GM21576 (cell line): ENCODE data around the gene ST3GAL4.
"Not testable (repeated sequence)": the region's sequence is repeated elsewhere in the genome, so short reads cannot be mapped to it uniquely, and the experiment has no call there.

Experiments used
- ATAC-seq: cut with Tn5 transposase; IDR thresholded peaks from one replicate; pipeline ENCODE4 v1.9.1; 2021; ENCODE audit warnings: mild to moderate bottlenecking, moderate library complexity; ENCODE audit not compliant: unreplicated experiment

Gene ST3GAL4

GRCh38 chr11:126345759-126346585, 9.5 kb upstream of the ST3GAL4 start:
- ATAC-seq: no peak

GRCh38 chr11:126346586-126346940, 8.9 kb upstream of the ST3GAL4 start:
- no peak for ATAC-seq

- not testable (repeated sequence) for ATAC-seq
Measured at GRCh38 chr11:126346946-126347345, 8.5 kb upstream of the ST3GAL4 start.

- ATAC-seq: no peak
Measured at GRCh38 chr11:126347751-126348668, 7.5 kb upstream of the ST3GAL4 start.

GRCh38 chr11:126348806-126349582, 6.5 kb upstream of the ST3GAL4 start:
- ATAC-seq: no peak

GRCh38 chr11:126350836-126351235, 4.7 kb upstream of the ST3GAL4 start:
- no peak for ATAC-seq

GRCh38 chr11:126352163-126352562, 3.3 kb upstream of the ST3GAL4 start:
- no peak for ATAC-seq

- no peak for ATAC-seq
Measured at GRCh38 chr11:126352934-126353801, 2.3 kb upstream of the ST3GAL4 start.

GRCh38 chr11:126354631-126355323, 709 bp upstream of the ST3GAL4 start:
- peak; percentile 44 for ATAC-seq

- ATAC-seq: peak; percentile 14
Measured at GRCh38 chr11:126355926-126356897, 726 bp downstream of the ST3GAL4 start.

GRCh38 chr11:126357055-126357962, 1.8 kb downstream of the ST3GAL4 start:
- ATAC-seq: no peak

GRCh38 chr11:126357969-126358762, 2.7 kb downstream of the ST3GAL4 start:
- no peak for ATAC-seq

GRCh38 chr11:126358763-126359160, 3.3 kb downstream of the ST3GAL4 start:
- no peak for ATAC-seq

- ATAC-seq: no peak
Measured at GRCh38 chr11:126359431-126360048, 4.1 kb downstream of the ST3GAL4 start.

- no peak for ATAC-seq
Measured at GRCh38 chr11:126360049-126360446, 4.6 kb downstream of the ST3GAL4 start.

GRCh38 chr11:126361400-126361799, 5.9 kb downstream of the ST3GAL4 start:
- ATAC-seq: no peak
